Activated CD8-positive, alpha-beta memory T cell treated with anti-CD3 and anti-CD28 coated beads, Interleukin-2, amount 50 U/mL, for 48 hours (primary cell): ENCODE data around the gene PTPDC1.
A peak's percentile ranks its signal among the peaks of the same experiment; 100 is the strongest.
"Not testable (repeated sequence)": the region's sequence is repeated elsewhere in the genome, so short reads cannot be mapped to it uniquely, and the experiment has no call there.

Experiments used
- DNase-seq: peaks from one replicate; pipeline ENCODE4 v3.0.0-alpha.2; 2020

The PTPDC1 gene

GRCh38 chr9:94084314-94084713 is at the start of gene PTPDC1:
Gene PTPDC1 (plus strand): TSS chr9:94084464. CDS start chr9:94084531, 67 bp downstream.
- DNase-seq = no peak

- no peak for DNase-seq
Observed at GRCh38 chr9:94034511-94034910, 49.8 kb upstream of the PTPDC1 start.

GRCh38 chr9:94039786-94040185 is 44.5 kb upstream of the PTPDC1 start:
- DNase-seq = no peak

- no peak for DNase-seq
Observed at GRCh38 chr9:94042516-94043360, 41.5 kb upstream of the PTPDC1 start.

GRCh38 chr9:94054716-94055115 is 29.5 kb upstream of the PTPDC1 start:
- no peak for DNase-seq

GRCh38 chr9:94056442-94056974 is 27.8 kb upstream of the PTPDC1 start:
- no peak for DNase-seq

- no peak for DNase-seq
Observed at GRCh38 chr9:94057918-94058317, 26.3 kb upstream of the PTPDC1 start.

- DNase-seq = no peak
Observed at GRCh38 chr9:94061864-94062263, 22.4 kb upstream of the PTPDC1 start.

GRCh38 chr9:94065535-94065961 is 18.7 kb upstream of the PTPDC1 start:
- peak; percentile 82 for DNase-seq

GRCh38 chr9:94068257-94068656 is 16.0 kb upstream of the PTPDC1 start:
- no peak for DNase-seq

GRCh38 chr9:94076557-94076956 is 7.7 kb upstream of the PTPDC1 start:
- no peak for DNase-seq

- no peak for DNase-seq
Observed at GRCh38 chr9:94078086-94078485, 6.2 kb upstream of the PTPDC1 start.

GRCh38 chr9:94079236-94079635 is 5.0 kb upstream of the PTPDC1 start:
- DNase-seq = no peak

GRCh38 chr9:94080249-94080648 is 4.0 kb upstream of the PTPDC1 start:
- no peak for DNase-seq

- no peak for DNase-seq
Observed at GRCh38 chr9:94081435-94081834, 2.8 kb upstream of the PTPDC1 start.

GRCh38 chr9:94081864-94082463 is 2.3 kb upstream of the PTPDC1 start:
- DNase-seq = no peak

GRCh38 chr9:94082553-94082952 is 1.7 kb upstream of the PTPDC1 start:
- no peak for DNase-seq

- no peak for DNase-seq
Observed at GRCh38 chr9:94082956-94083355, 1.3 kb upstream of the PTPDC1 start.

GRCh38 chr9:94083384-94083783 is 880 bp upstream of the PTPDC1 start:
- DNase-seq = no peak

- no peak for DNase-seq
Observed at GRCh38 chr9:94085062-94085639, 887 bp downstream of the PTPDC1 start.

GRCh38 chr9:94086486-94087345 is 2.5 kb downstream of the PTPDC1 start:
- DNase-seq = no peak

- not testable (repeated sequence) for DNase-seq
Observed at GRCh38 chr9:94094219-94095145, 10.2 kb downstream of the PTPDC1 start.
